Neural progenitor cell (in vitro differentiated cells): ENCODE measurements around the gene C1orf74. TPM values are rescaled to one million over a fixed set of nuclear protein-coding genes. Genes with fewer than 3 reads are reported as not detected.
A peak's percentile ranks its signal among the peaks of the same experiment; 100 is the strongest.

ENCODE experiments used
- DNase-seq: peaks from one replicate; pipeline ENCODE4 v3.0.0-alpha.2; 2016; ENCODE audit warnings: low spot score
- H2AFZ ChIP-seq: fragments of 200-600 bp; sonication (generic); replicated peaks from 2 replicates; pipeline ENCODE4 v1.6.1; 2016; ENCODE audit warnings: antibody characterized with exemption
- H3F3A ChIP-seq: fragments of 200-600 bp; sonication (generic); 2 replicates; pipeline ENCODE4 v1.6.1; 2016; ENCODE audit warnings: antibody characterized with exemption, low read depth
- H3K27ac ChIP-seq: fragments of 200-600 bp; sonication (generic); 2 replicates; pipeline ENCODE4 v1.5.1; 2016; ENCODE audit warnings: mild to moderate bottlenecking
- H3K27me3 ChIP-seq: fragments of 200-600 bp; sonication (generic); 2 replicates; pipeline ENCODE4 v1.6.1; 2016; ENCODE audit warnings: mild to moderate bottlenecking, moderate library complexity
- H3K36me3 ChIP-seq: fragments of 200-600 bp; sonication (generic); 2 replicates; pipeline ENCODE4 v1.5.1; 2016
- H3K4me1 ChIP-seq: fragments of 200-600 bp; sonication (generic); 2 replicates; pipeline ENCODE4 v1.6.1; 2016; ENCODE audit warnings: mixed run types
- H3K4me2 ChIP-seq: fragments of 200-600 bp; sonication (generic); 2 replicates; pipeline ENCODE4 v1.6.1; 2016
- H3K4me3 ChIP-seq: fragments of 200-600 bp; sonication (generic); 2 replicates; pipeline ENCODE4 v1.5.1; 2016
- H3K79me2 ChIP-seq: fragments of 200-600 bp; sonication (generic); 2 replicates; pipeline ENCODE4 v1.6.1; 2016; ENCODE audit warnings: low read depth
- H3K9ac ChIP-seq: fragments of 200-600 bp; sonication (generic); 2 replicates; pipeline ENCODE4 v1.6.1; 2016
- H3K9me3 ChIP-seq: fragments of 200-600 bp; sonication (generic); 2 replicates; pipeline ENCODE4 v1.5.1; 2016; ENCODE audit warnings: low read depth
- H4K20me1 ChIP-seq: fragments of 200-600 bp; sonication (generic); 2 replicates; pipeline ENCODE4 v1.6.1; 2016; ENCODE audit warnings: low read depth
- H3K27ac Mint-ChIP-seq: 3 replicates; pipeline ENCODE4 v1.8.0; 2021; ENCODE audit warnings: mixed read lengths
- H3K27me3 Mint-ChIP-seq: 2 replicates; pipeline ENCODE4 v1.8.0; 2022; ENCODE audit warnings: low read depth, mild to moderate bottlenecking, inconsistent platforms, moderate library complexity, mixed read lengths; ENCODE audit not compliant: insufficient read depth
- H3K36me3 Mint-ChIP-seq: 3 replicates; pipeline ENCODE4 v1.8.0; 2021; ENCODE audit warnings: mixed read lengths
- H3K4me1 Mint-ChIP-seq: 3 replicates; pipeline ENCODE4 v1.8.0; 2021; ENCODE audit warnings: mixed read lengths
- H3K4me3 Mint-ChIP-seq: 3 replicates; pipeline ENCODE4 v1.8.0; 2021; ENCODE audit warnings: mild to moderate bottlenecking, moderate library complexity, mixed read lengths
- H3K9me3 Mint-ChIP-seq: 3 replicates; pipeline ENCODE4 v1.8.0; 2020; ENCODE audit warnings: mixed read lengths
- CTCF ChIP-seq: fragments of 200-600 bp; sonication (generic); IDR thresholded peaks from 2 replicates; pipeline ENCODE4 v1.5.1; 2017; ENCODE audit warnings: antibody characterized with exemption, mild to moderate bottlenecking
- EZH2 ChIP-seq: fragments of 200-600 bp; sonication (generic); IDR thresholded peaks from 2 replicates; pipeline ENCODE4 v1.6.1; 2017; ENCODE audit warnings: antibody characterized with exemption, mild to moderate bottlenecking, moderate library complexity
- EZH2phosphoT487 ChIP-seq: fragments of 200-600 bp; sonication (generic); IDR thresholded peaks from 2 replicates; pipeline ENCODE4 v1.6.1; 2017; ENCODE audit warnings: antibody characterized with exemption
- total RNA-seq: library from RNA; depleted of rRNA; stranded (reverse); fragments of >200 nt; gene quantifications from 2 replicates; pipeline ENCODE4 v1.2.3, GENCODE V29; 2015; ENCODE audit warnings: low replicate concordance

C1orf74 gene
- total RNA-seq, 1 donor from 2014 or later, result 7.7 TPM

- Histone ChIP-seq H3K4me3 (no peak overlapping the region), H3K4me1 (no peaks in the 10 kb centered on the region), H3K9me3 (no peaks in the 10 kb centered on the region), H3K79me2 (no peaks in the 10 kb centered on the region), H4K20me1 (no peaks in the 10 kb centered on the region), H3K27me3 (peaks cover 6% of the 10 kb centered on the region), H3K36me3 (no peaks in the 10 kb centered on the region), H3K27ac (no peak overlapping the region), H3K4me2 (no peak overlapping the region), H3F3A (no peaks in the 10 kb centered on the region), H2AFZ (no peak overlapping the region), H3K9ac (no peak overlapping the region)
- DNase-seq, result no peak
- no peaks in the 10 kb centered on the region for H3K36me3 Mint-ChIP-seq
- no peaks in the 10 kb centered on the region for H3K9me3 Mint-ChIP-seq
- no peak overlapping the region for H3K4me3 Mint-ChIP-seq
- no peaks in the 10 kb centered on the region for H3K4me1 Mint-ChIP-seq
- TF ChIP-seq CTCF (no peak), EZH2phosphoT487 (no peak), EZH2 (no peak)
- peaks cover 9% of the 10 kb centered on the region for H3K27me3 Mint-ChIP-seq
- H3K27ac Mint-ChIP-seq, result no peak overlapping the region
Observed at GRCh38 chr1:209761011-209761635, 23.2 kb downstream of the C1orf74 start.

DNA sequence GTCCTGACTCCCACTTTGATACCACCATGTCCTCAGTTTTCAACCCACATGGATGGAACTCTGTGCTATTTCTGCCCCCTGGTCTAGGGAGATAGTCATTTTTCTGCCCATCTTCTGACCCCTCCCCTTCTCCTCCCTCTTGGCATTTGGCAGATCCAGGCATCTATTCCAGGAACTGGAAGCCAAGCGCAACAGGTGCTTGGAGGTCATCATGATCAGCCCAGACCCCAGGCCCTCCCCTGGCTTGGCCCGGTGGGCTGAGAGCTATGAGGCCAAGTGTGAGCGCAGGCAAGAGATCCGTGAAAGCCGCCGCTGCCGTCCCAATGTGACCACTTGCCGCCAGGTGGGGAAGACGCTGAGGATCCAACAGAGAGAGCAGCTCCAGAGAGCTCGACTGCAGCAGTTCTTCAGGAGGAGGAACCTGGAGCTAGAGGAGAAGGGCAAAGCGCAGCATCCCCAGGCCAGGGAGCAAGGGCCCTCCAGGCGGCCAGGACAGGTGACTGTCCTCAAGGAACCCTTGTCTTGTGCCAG, 24.5 kb downstream of the C1orf74 start:
- Histone ChIP-seq H3K4me2 (no peak overlapping the region), H3K9ac (no peak overlapping the region), H2AFZ (no peak overlapping the region), H3K27ac (no peak overlapping the region), H3F3A (no peaks in the 10 kb centered on the region), H3K79me2 (no peaks in the 10 kb centered on the region), H3K36me3 (no peaks in the 10 kb centered on the region), H4K20me1 (no peaks in the 10 kb centered on the region), H3K27me3 (peaks cover 6% of the 10 kb centered on the region), H3K4me1 (no peaks in the 10 kb centered on the region), H3K4me3 (no peak overlapping the region), H3K9me3 (no peaks in the 10 kb centered on the region)
- no peaks in the 10 kb centered on the region for H3K9me3 Mint-ChIP-seq
- no peaks in the 10 kb centered on the region for H3K36me3 Mint-ChIP-seq
- TF ChIP-seq EZH2 (no peak), CTCF (no peak), EZH2phosphoT487 (no peak)
- peak overlapping the region; percentile 26 for H3K27ac Mint-ChIP-seq
- no peaks in the 10 kb centered on the region for H3K4me1 Mint-ChIP-seq
- DNase-seq, result no peak
- peaks cover 9% of the 10 kb centered on the region for H3K27me3 Mint-ChIP-seq
- no peak overlapping the region for H3K4me3 Mint-ChIP-seq

GRCh38 chr1:209758400-209758799, 26.0 kb downstream of the C1orf74 start:
- Histone ChIP-seq H3K4me1 (no peaks in the 10 kb centered on the region), H3K79me2 (no peaks in the 10 kb centered on the region), H3K27me3 (peaks cover 6% of the 10 kb centered on the region), H3K9ac (no peak overlapping the region), H3F3A (no peaks in the 10 kb centered on the region), H3K4me2 (no peak overlapping the region), H2AFZ (no peak overlapping the region), H4K20me1 (no peaks in the 10 kb centered on the region), H3K27ac (no peak overlapping the region), H3K9me3 (no peaks in the 10 kb centered on the region), H3K4me3 (no peak overlapping the region), H3K36me3 (no peaks in the 10 kb centered on the region)
- Mint-ChIP-seq H3K36me3 (no peaks in the 10 kb centered on the region), H3K9me3 (no peaks in the 10 kb centered on the region), H3K27ac (no peak overlapping the region), H3K4me1 (no peaks in the 10 kb centered on the region), H3K27me3 (peaks cover 9% of the 10 kb centered on the region), H3K4me3 (no peak overlapping the region)
- no peak for TF ChIP-seq CTCF
- TF ChIP-seq EZH2, result no peak
- TF ChIP-seq EZH2phosphoT487, result no peak
- no peak for DNase-seq
